ENCODE data around the gene FIGN.

DNA sequence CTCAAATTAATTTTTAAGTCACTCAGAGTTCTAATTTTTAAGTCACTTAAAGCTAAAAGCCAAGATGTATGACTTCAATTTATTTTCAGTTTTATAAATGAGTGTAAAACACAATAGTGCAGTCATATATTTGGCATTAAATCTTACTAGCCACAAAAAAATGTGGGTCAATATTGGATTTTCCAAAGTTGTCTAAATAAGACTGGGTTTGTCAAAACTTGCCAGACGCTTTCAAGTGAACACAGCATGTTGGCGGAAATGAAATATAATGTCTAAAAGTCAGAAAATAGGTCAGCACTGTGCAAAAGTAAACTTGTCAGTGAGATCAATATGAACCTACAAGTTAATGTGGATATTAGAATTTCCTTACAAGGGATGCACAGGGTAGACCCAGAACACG is 128.9 kb downstream of the FIGN start:
- TF ChIP-seq EZH2 (IDR thresholded peaks at IDR 0.05), result no peak
- TF ChIP-seq POLR2AphosphoS5 (IDR thresholded peaks at IDR 0.05; ENCODE audit: borderline replicate concordance, low read depth, low read length), result no peak
- TF ChIP-seq FOXP2 (optimal IDR thresholded peaks at IDR 0.05; ENCODE audit: control extremely low read depth, extremely low read length, insufficient read depth), result no peak

All from SK-N-MC (cell line).